NCI-H1694 treated with DMSO at 0.1 percent for 48 hours (cell line): ENCODE data around the gene KRT77.
"Not testable (repeated sequence)": the region's sequence is repeated elsewhere in the genome, so short reads cannot be mapped to it uniquely, and the experiment has no call there.

ENCODE experiments used
- DNase-seq: peaks from one replicate; lab custom pipeline; 2025; lab: John Stamatoyannopoulos, UW

KRT77 gene

GRCh38 chr12:52674433-52674775 lies 28.9 kb downstream of the KRT77 start:
- DNase-seq, result no peak

- no peak for DNase-seq
These were observed 29.5 kb downstream of the KRT77 start for GRCh38 chr12:52673713-52674432.

- no peak for DNase-seq
These were observed 30.1 kb downstream of the KRT77 start for GRCh38 chr12:52673217-52673616.

- DNase-seq, result no peak
These were observed 30.9 kb downstream of the KRT77 start for GRCh38 chr12:52672321-52672933.

GRCh38 chr12:52670961-52671360 lies 32.4 kb downstream of the KRT77 start:
- DNase-seq, result no peak

- DNase-seq, result no peak
These were observed 32.8 kb downstream of the KRT77 start for GRCh38 chr12:52670506-52670905.

GRCh38 chr12:52669941-52670340 lies 33.4 kb downstream of the KRT77 start:
- not testable (repeated sequence) for DNase-seq

GRCh38 chr12:52669426-52669825 lies 33.9 kb downstream of the KRT77 start:
- DNase-seq, result no peak

- DNase-seq, result no peak
These were observed 35.4 kb downstream of the KRT77 start for GRCh38 chr12:52667931-52668330.

GRCh38 chr12:52667509-52667908 lies 35.8 kb downstream of the KRT77 start:
- no peak for DNase-seq

- no peak for DNase-seq
These were observed 36.9 kb downstream of the KRT77 start for GRCh38 chr12:52666471-52666870.

GRCh38 chr12:52663420-52663819 lies 39.9 kb downstream of the KRT77 start:
- DNase-seq, result no peak

- DNase-seq, result no peak
These were observed 40.5 kb downstream of the KRT77 start for GRCh38 chr12:52662918-52663229.

GRCh38 chr12:52662093-52662917 lies 41.0 kb downstream of the KRT77 start:
- no peak for DNase-seq

GRCh38 chr12:52661668-52662067 lies 41.7 kb downstream of the KRT77 start:
- no peak for DNase-seq

- DNase-seq, result no peak
These were observed 42.3 kb downstream of the KRT77 start for GRCh38 chr12:52660934-52661499.

- DNase-seq, result no peak
These were observed 43.4 kb downstream of the KRT77 start for GRCh38 chr12:52659951-52660350.

- no peak for DNase-seq
These were observed 43.9 kb downstream of the KRT77 start for GRCh38 chr12:52659395-52659794.

- no peak for DNase-seq
These were observed 45.1 kb downstream of the KRT77 start for GRCh38 chr12:52658196-52658595.

- peak; percentile 22 for DNase-seq
These were observed 45.9 kb downstream of the KRT77 start for GRCh38 chr12:52657250-52657902.

GRCh38 chr12:52656616-52657015 lies 46.7 kb downstream of the KRT77 start:
- no peak for DNase-seq

- no peak for DNase-seq
These were observed 47.6 kb downstream of the KRT77 start for GRCh38 chr12:52655720-52656124.
